MCF 10A (cell line): ENCODE data around the gene PLEKHJ1. TPM values are rescaled to one million over a fixed set of nuclear protein-coding genes. Genes with fewer than 3 reads are reported as not detected.

Experiments
- BruUV-seq: library from RNA; stranded (reverse); fragments of 400-500 nt; replicated peaks from 2 replicates; lab custom pipeline; 2021; lab: Mats Ljungman, UMichigan
- CTCF ChIA-PET: fragments of 300-600 bp; sonication (Branson Sonifier 250); formaldehyde crosslinking; extraction: SDS; loops from one replicate; lab custom pipeline; 2021; ENCODE audit warnings: antibody characterized with exemption, inconsistent platforms; lab: Yijun Ruan, JAX
- POLR2A ChIA-PET: fragments of 300-600, 350-650 bp; sonication (Branson Sonifier 250); formaldehyde crosslinking; extraction: SDS; loops from one replicate; lab custom pipeline; 2020; ENCODE audit warnings: antibody characterized with exemption, inconsistent platforms; lab: Yijun Ruan, JAX
- DNase-seq: peaks from one replicate; pipeline ENCODE4 v3.0.0-alpha.2; 2018; ENCODE audit not compliant: unreplicated experiment
- H3K27ac Mint-ChIP-seq: one replicate; pipeline ENCODE4 v1.8.0; 2022; ENCODE audit warnings: mild to moderate bottlenecking, low read depth, mixed read lengths; ENCODE audit not compliant: unreplicated experiment
- H3K27me3 Mint-ChIP-seq: one replicate; pipeline ENCODE4 v1.8.0; 2022; ENCODE audit warnings: mixed read lengths; ENCODE audit not compliant: insufficient read depth, unreplicated experiment
- H3K36me3 Mint-ChIP-seq: one replicate; pipeline ENCODE4 v1.8.0; 2022; ENCODE audit warnings: mild to moderate bottlenecking, moderate library complexity, mixed read lengths; ENCODE audit not compliant: insufficient read depth, unreplicated experiment
- H3K4me1 Mint-ChIP-seq: one replicate; pipeline ENCODE4 v1.8.0; 2022; ENCODE audit warnings: mixed read lengths; ENCODE audit not compliant: insufficient read depth, unreplicated experiment
- H3K4me3 Mint-ChIP-seq: one replicate; pipeline ENCODE4 v1.8.0; 2022; ENCODE audit warnings: mild to moderate bottlenecking, moderate library complexity, mixed read lengths; ENCODE audit not compliant: unreplicated experiment
- H3K9me3 Mint-ChIP-seq: one replicate; pipeline ENCODE4 v1.8.0; 2022; ENCODE audit warnings: mixed read lengths; ENCODE audit not compliant: unreplicated experiment
- CTCF ChIP-seq: fragments of 200-600 bp; IDR thresholded peaks from one replicate; pipeline ENCODE4 v1.8.0; 2022; ENCODE audit warnings: antibody characterized with exemption, mild to moderate bottlenecking; ENCODE audit not compliant: unreplicated experiment
- intact Hi-C: fragments of 100-400 bp; cut with micrococcal nuclease; formaldehyde crosslinking; loops from 2 replicates; pipeline ENCODE4 v1.14.1; 2022
- total RNA-seq: library from RNA; stranded (reverse); gene quantifications from 2 replicates; pipeline ENCODE4 v1.2.3, GENCODE V29; 2022

Gene PLEKHJ1
- total RNA-seq, 1 experiment from 2014 or later: 54.1 TPM

GRCh38 chr19:2191456-2192310 lies 44.4 kb downstream of the PLEKHJ1 start:
- peaks cover 60% of the 10 kb centered on the region for H3K36me3 Mint-ChIP-seq
- POLR2A ChIA-PET: interaction anchor here (0.8 kb wide), 1 partner anchor 39 kb away, joined by 3 read pairs; no protein-coding TSS in a partner anchor

DNA sequence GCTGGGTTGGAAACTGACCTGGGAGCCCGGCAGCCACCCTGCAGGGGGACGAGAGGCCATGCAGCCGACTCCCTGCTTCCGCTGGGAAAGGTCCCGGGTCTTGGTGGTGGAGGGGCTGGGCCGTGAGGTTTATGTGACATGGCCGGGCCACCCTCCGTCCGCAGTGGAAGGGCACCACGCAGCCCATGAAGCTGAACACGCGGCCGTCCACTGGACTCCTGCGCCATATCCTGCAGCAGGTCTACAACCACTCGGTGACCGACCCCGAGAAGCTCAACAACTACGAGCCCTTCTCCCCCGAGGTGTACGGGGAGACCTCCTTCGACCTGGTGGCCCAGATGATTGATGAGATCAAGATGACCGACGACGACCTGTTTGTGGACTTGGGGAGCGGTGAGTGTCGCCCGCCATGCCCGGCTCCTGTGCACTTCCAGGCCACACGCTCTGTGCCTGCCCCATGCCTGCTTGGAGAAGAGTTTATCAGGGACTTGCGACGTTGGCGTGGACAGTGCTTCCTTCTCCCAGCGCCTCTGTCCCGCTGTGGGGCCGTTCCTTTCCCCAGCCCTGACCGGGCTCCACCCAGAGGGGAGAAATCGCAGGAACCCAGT lies 45.2 kb downstream of the PLEKHJ1 start:
- POLR2A ChIA-PET: no interaction called here
- BruUV-seq: no TSS peak
- H3K36me3 Mint-ChIP-seq: peaks cover 61% of the 10 kb centered on the region
- H3K9me3 Mint-ChIP-seq: no peaks in the 10 kb centered on the region
- CTCF ChIA-PET: no interaction called here
- no peak for TF ChIP-seq CTCF
- no peaks in the 10 kb centered on the region for H3K4me1 Mint-ChIP-seq
- intact Hi-C loops: no loop called here
- no peak overlapping the region for H3K4me3 Mint-ChIP-seq
- no peak overlapping the region for H3K27ac Mint-ChIP-seq
- no peaks in the 10 kb centered on the region for H3K27me3 Mint-ChIP-seq
- DNase-seq: no peak

More at GRCh38 chr19:2191456-2192310, 44.4 kb downstream of the PLEKHJ1 start:
- Mint-ChIP-seq H3K4me1 (no peaks in the 10 kb centered on the region), H3K4me3 (no peak overlapping the region), H3K27ac (no peak overlapping the region), H3K27me3 (no peaks in the 10 kb centered on the region), H3K9me3 (no peaks in the 10 kb centered on the region)
- BruUV-seq: no TSS peak
- CTCF ChIA-PET: no interaction called here
- no peak for DNase-seq
- intact Hi-C loops: no loop called here
- TF ChIP-seq CTCF: no peak

DNA sequence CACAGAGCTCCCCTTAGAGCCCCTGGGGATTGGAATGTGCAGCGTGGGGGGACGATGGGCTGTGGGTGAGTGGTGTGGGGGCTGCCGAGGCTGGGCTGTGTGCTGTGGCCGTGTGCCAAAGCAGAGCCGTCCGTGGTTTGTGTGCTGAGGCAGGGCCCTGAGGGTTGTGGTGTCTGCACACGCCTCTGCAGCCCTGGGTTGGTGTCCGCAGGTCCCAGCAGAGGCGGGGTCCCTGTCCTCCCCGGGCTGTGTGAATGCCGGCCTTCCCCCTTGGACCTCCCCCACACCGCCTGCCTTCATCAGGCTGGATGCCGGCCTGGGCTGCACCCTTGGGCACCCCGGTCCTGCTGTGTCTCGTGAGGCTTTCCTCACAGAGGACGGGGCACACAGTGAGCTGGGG lies 46.2 kb downstream of the PLEKHJ1 start:
- Mint-ChIP-seq H3K36me3 (peaks cover 58% of the 10 kb centered on the region), H3K9me3 (no peaks in the 10 kb centered on the region), H3K4me3 (no peak overlapping the region), H3K4me1 (no peaks in the 10 kb centered on the region), H3K27ac (no peak overlapping the region), H3K27me3 (no peaks in the 10 kb centered on the region)
- POLR2A ChIA-PET: no interaction called here
- DNase-seq: no peak
- TF ChIP-seq CTCF: no peak
- CTCF ChIA-PET: interaction anchor here (0.7 kb wide), 1 partner anchor 40 kb away, joined by 4 read pairs; no protein-coding TSS in a partner anchor
- BruUV-seq: no TSS peak
- intact Hi-C loops: no loop called here

DNA sequence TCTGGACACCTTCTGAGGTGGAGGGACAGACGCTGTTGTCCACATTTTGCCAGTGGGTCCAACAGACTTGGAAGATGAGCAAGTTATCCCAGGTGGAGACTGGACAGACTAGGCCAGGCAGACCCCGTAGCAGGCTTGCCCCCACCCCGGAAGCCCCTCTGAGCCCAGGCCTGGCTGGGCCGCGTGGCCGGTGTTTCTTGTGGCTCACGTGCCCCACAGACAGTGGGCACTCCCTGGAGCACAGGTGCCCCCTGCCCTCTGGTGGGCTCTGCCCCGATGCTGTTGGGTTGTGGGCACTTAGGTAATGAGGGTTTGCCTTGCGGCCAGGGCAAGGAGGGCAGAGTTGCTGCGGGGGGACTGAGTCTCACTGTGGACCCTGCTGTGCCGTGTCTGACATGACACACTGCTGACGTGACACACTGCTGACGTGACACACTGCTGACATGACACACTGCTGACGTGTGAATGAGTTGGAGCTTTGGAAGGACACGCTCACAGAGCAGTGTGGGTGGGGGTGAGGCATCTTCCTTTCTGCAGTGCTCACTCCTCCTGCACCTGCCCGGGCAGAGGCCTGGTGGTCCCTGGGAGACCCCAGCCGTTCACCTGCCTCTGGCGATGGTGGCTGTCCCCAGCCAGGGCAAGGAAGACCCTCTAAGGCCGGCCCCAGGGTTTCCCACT lies 47.3 kb downstream of the PLEKHJ1 start:
- intact Hi-C loops: no loop called here
- TF ChIP-seq CTCF: no peak
- ChIA-PET POLR2A (no interaction called here), CTCF (no interaction called here)
- no peak for DNase-seq
- Mint-ChIP-seq H3K27me3 (no peaks in the 10 kb centered on the region), H3K4me1 (no peaks in the 10 kb centered on the region), H3K9me3 (no peaks in the 10 kb centered on the region), H3K27ac (no peak overlapping the region), H3K4me3 (no peak overlapping the region), H3K36me3 (peaks cover 60% of the 10 kb centered on the region)
- BruUV-seq: no TSS peak
